Transverse colon (tissue), 4 donors: ENCODE results near the gene ZNF423. TPM values are rescaled to one million over a fixed set of nuclear protein-coding genes. Genes with fewer than 3 reads are reported as not detected.

Experiments used
- DNase-seq: peaks from one replicate; pipeline ENCODE4 v3.0.0-alpha.2; 2019
- H3K27ac ChIP-seq, 4 donors: fragments of 200-600 bp; sonication (generic); 2 replicates each; pipeline ENCODE4 v1.5.1; 2016 to 2018; ENCODE audit warnings: inconsistent platforms in 4 of 4
- H3K27me3 ChIP-seq: fragments of 200-600 bp; sonication (generic); 2 replicates; pipeline ENCODE4 v1.5.1; 2017; ENCODE audit warnings: inconsistent platforms
- H3K36me3 ChIP-seq, 4 donors: fragments of 200-600 bp; sonication (generic); 2 replicates each; pipeline ENCODE4 v1.5.1; 2017 to 2019; ENCODE audit warnings: inconsistent platforms in 4 of 4
- H3K4me1 ChIP-seq, 4 donors: fragments of 200-600 bp; sonication (generic); 2 replicates each; pipeline ENCODE4 v1.5.1; 2017 to 2020; ENCODE audit warnings: inconsistent platforms in 4 of 4
- H3K4me3 ChIP-seq, 4 donors: fragments of 200-600 bp; sonication (generic); 1 replicate in 1 of 4; 2 replicates in 3 of 4; pipeline versions ENCODE4 v1.5.1 to v1.6.1; 2017 to 2019; ENCODE audit warnings: inconsistent platforms in 4 of 4
- H3K9me3 ChIP-seq, 2 donors: fragments of 200-600 bp; sonication (generic); 2 replicates each; pipeline ENCODE4 v1.5.1; 2017 to 2019; ENCODE audit warnings: inconsistent platforms in 2 of 2
- CTCF ChIP-seq, 5 experiments: fragments of 200-600 bp in 3 of 5; fragments of 450-650 bp in 2 of 5; sonication (generic) in 3 of 5; IDR thresholded peaks; 1 replicate in 2 of 5; 2 replicates in 3 of 5; pipeline ENCODE4 v1.5.1; 2016 to 2017; ENCODE audit warnings: antibody characterized with exemption in 5 of 5, inconsistent platforms in 3 of 5, mild to moderate bottlenecking in 2 of 5, moderate library complexity in 1 of 5
- EP300 ChIP-seq: sonication (generic); formaldehyde crosslinking; IDR thresholded peaks from one replicate; pipeline ENCODE4 v1.6.1; 2017; ENCODE audit warnings: antibody characterized with exemption, low read depth
- POLR2A ChIP-seq: fragments of 450-650 bp; IDR thresholded peaks from one replicate; pipeline ENCODE4 v1.6.1; 2016; ENCODE audit warnings: antibody characterized with exemption, mild to moderate bottlenecking, moderate library complexity
- POLR2AphosphoS5 ChIP-seq, 3 donors: sonication (generic); formaldehyde crosslinking; IDR thresholded peaks; one replicate each; pipeline ENCODE4 v1.6.1; 2016; ENCODE audit warnings: antibody characterized with exemption in 3 of 3
- WGBS, 2 donors: methylation state at CpG; one replicate each; pipeline ENCODE4 v1.1.5; 2018; ENCODE audit warnings: low coverage in 1 of 2; 5-methylcytosine and 5-hydroxymethylcytosine counted together
- in situ Hi-C, 4 donors: fragments of 200-750 bp; cut with MboI; loops; one replicate each; pipeline versions ENCODE4 v1.15.0 to v1.15.1; 2017; ENCODE audit warnings: low sequenced_read_pairs in 3 of 4, low pct_ligation_motif_present in 1 of 4, low pct_unique_long_range_greater_than_20kb in 1 of 4
- intact Hi-C: fragments of 100-400 bp; cut with DNase I; formaldehyde crosslinking; loops from one replicate; pipeline ENCODE4 v1.15.1; 2023; ENCODE audit warnings: low total_unique reads
- total RNA-seq, 4 donors: library from RNA; depleted of rRNA; stranded (reverse); fragments of >200 nt; gene quantifications; one replicate each; pipeline ENCODE4 v1.1.0, GENCODE V29; 2016

The ZNF423 gene
- total RNA-seq, 4 donors from 2014 or later, result 4.9 to 13.1 (median 7.2) TPM

GRCh38 chr16:49858200-49859124, 2.5 kb upstream of the ZNF423 start:
- peak; percentile 58 for DNase-seq
- Histone ChIP-seq H3K27me3 (no peaks in the 10 kb centered on the region), H3K4me1 (peaks cover 13 to 39% (median 26%) of the 10 kb centered on the region in 4 donors), H3K9me3 (no peaks in the 10 kb centered on the region), H3K27ac (peak overlapping the region; percentile 94 to 98 (median 96)), H3K4me3 (peak overlapping the region; percentile 66 to 88 (median 78)), H3K36me3 (no peaks in the 10 kb centered on the region)
- in situ Hi-C loops (loop anchor here in 1 of 4 donors (25.0 kb wide), 1 partner anchor 246 kb away; no protein-coding TSS in a partner anchor), intact Hi-C loops (no loop called here)
- TF ChIP-seq CTCF (IDR thresholded peaks at IDR 0.05) (no peak), EP300 (no peak), POLR2A (peak; percentile 14), POLR2AphosphoS5 (IDR thresholded peaks at IDR 0.05) (no peak)
- WGBS, 2 donors, result 2% methylated on average over 61 of the region's 90 CpGs; no CpG with 5 or more reads in 1 of the 2 donors

- H3K4me3 ChIP-seq, result peak overlapping the region; percentile 42 to 88 (median 78)
- 0 to 1% methylated on average over 5 to 35 of the region's 52 CpGs for WGBS, 2 donors
- in situ Hi-C loops (loop anchor here in 1 of 4 donors (25.0 kb wide), 1 partner anchor 245 kb away; no protein-coding TSS in a partner anchor), intact Hi-C loops (no loop called here)
- peaks cover 22 to 48% (median 35%) of the 10 kb centered on the region in 4 donors for H3K4me1 ChIP-seq
- H3K27ac ChIP-seq, result peak overlapping the region; percentile 94 to 98 (median 96)
- TF ChIP-seq POLR2AphosphoS5 (IDR thresholded peaks at IDR 0.05), result peak in 2 of 3 donors; percentile 21 to 39
- no peak for TF ChIP-seq POLR2A
- TF ChIP-seq CTCF (IDR thresholded peaks at IDR 0.05), result peak; percentile 89 to 94 (median 92)
- TF ChIP-seq EP300, result no peak
- peak; percentile 76 for DNase-seq
- H3K27me3 ChIP-seq, result no peaks in the 10 kb centered on the region
- no peaks in the 10 kb centered on the region for H3K36me3 ChIP-seq
- H3K9me3 ChIP-seq, result no peaks in the 10 kb centered on the region
Measured at GRCh38 chr16:49857423-49858181, 1.7 kb upstream of the ZNF423 start.

GRCh38 chr16:49856672-49857330, 889 bp upstream of the ZNF423 start:
- in situ Hi-C loops (loop anchor here in 1 of 4 donors (25.0 kb wide), 1 partner anchor 244 kb away; no protein-coding TSS in a partner anchor), intact Hi-C loops (no loop called here)
- H3K36me3 ChIP-seq, result no peaks in the 10 kb centered on the region
- H3K27ac ChIP-seq, result peak overlapping the region; percentile 94 to 98 (median 96)
- TF ChIP-seq POLR2A (no peak), POLR2AphosphoS5 (IDR thresholded peaks at IDR 0.05) (peak; percentile 35 to 66 (median 55)), CTCF (IDR thresholded peaks at IDR 0.05) (peak in 1 of 5 experiments; percentile 3)
- H3K9me3 ChIP-seq, result no peaks in the 10 kb centered on the region
- 2% methylated on average over 32 of the region's 86 CpGs; no CpG with 5 or more reads in 1 of the 2 donors for WGBS, 2 donors
- H3K4me3 ChIP-seq, result peak overlapping the region; percentile 71 to 88 (median 78)
- H3K4me1 ChIP-seq, result peaks cover 23 to 48% (median 43%) of the 10 kb centered on the region in 4 donors
- no peaks in the 10 kb centered on the region for H3K27me3 ChIP-seq
- peak; percentile 86 for DNase-seq
